Liver (tissue), 9 donors: ENCODE measurements around the gene MITD1. TPM values are rescaled to one million over a fixed set of nuclear protein-coding genes. Genes with fewer than 3 reads are reported as not detected.

ENCODE experiments used
- DNase-seq: peaks from one replicate; pipeline ENCODE4 v3.0.0-alpha.2; 2017; ENCODE audit warnings: low spot score
- H3K27ac ChIP-seq, 2 donors: one replicate each; pipeline ENCODE4 v1.7.0; 2013; ENCODE audit warnings: inconsistent platforms in 2 of 2, low read length in 2 of 2, control low read depth in 1 of 2, low read depth in 1 of 2, mild to moderate bottlenecking in 1 of 2
- H3K27me3 ChIP-seq, 4 donors: one replicate each; pipeline versions ENCODE4 v1.6.1 to v1.7.0; 2013; ENCODE audit warnings: low read length in 3 of 4, inconsistent platforms in 1 of 4, mild to moderate bottlenecking in 1 of 4, moderate library complexity in 1 of 4; ENCODE audit not compliant: control insufficient read depth in 4 of 4, insufficient read depth in 4 of 4
- H3K36me3 ChIP-seq, 4 donors: one replicate each; pipeline versions ENCODE4 v1.6.1 to v1.7.0; 2013; ENCODE audit warnings: low read length in 3 of 4, mild to moderate bottlenecking in 3 of 4, low read depth in 1 of 4, moderate library complexity in 1 of 4; ENCODE audit not compliant: control insufficient read depth in 4 of 4, insufficient read depth in 3 of 4
- H3K4me1 ChIP-seq, 4 donors: one replicate each; pipeline versions ENCODE4 v1.6.1 to v1.7.0; 2013; ENCODE audit warnings: low read length in 3 of 4, mild to moderate bottlenecking in 3 of 4, moderate library complexity in 1 of 4; ENCODE audit not compliant: control insufficient read depth in 4 of 4, insufficient read depth in 4 of 4
- H3K4me3 ChIP-seq, 3 donors: one replicate each; pipeline versions ENCODE4 v1.6.1 to v1.7.0; 2013; ENCODE audit warnings: low read length in 3 of 3, control low read depth in 1 of 3, low read depth in 1 of 3, mild to moderate bottlenecking in 1 of 3
- H3K9ac ChIP-seq, 2 donors: one replicate each; pipeline ENCODE4 v1.7.0; 2013; ENCODE audit warnings: low read length in 2 of 2, mild to moderate bottlenecking in 2 of 2, moderate library complexity in 2 of 2, control low read depth in 1 of 2, low read depth in 1 of 2
- H3K9me3 ChIP-seq, 4 donors: one replicate each; pipeline versions ENCODE4 v1.6.1 to v1.7.0; 2013; ENCODE audit warnings: low read length in 3 of 4; ENCODE audit not compliant: control insufficient read depth in 4 of 4
- EGR1 ChIP-seq, 2 donors: IDR thresholded peaks; 2 replicates each; pipeline ENCODE4 v1.6.1; 2016 to 2018; ENCODE audit warnings: antibody characterized with exemption in 2 of 2, low read depth in 2 of 2
- FOXA1 ChIP-seq: IDR thresholded peaks from 2 replicates; pipeline ENCODE4 v1.6.1; 2016; ENCODE audit warnings: antibody characterized with exemption
- FOXA2 ChIP-seq: IDR thresholded peaks from 2 replicates; pipeline ENCODE4 v1.6.1; 2016; ENCODE audit warnings: antibody characterized with exemption
- GABPA ChIP-seq, 2 donors: IDR thresholded peaks in 1 of 2; conservative IDR thresholded peaks in 1 of 2; 2 replicates each; pipeline ENCODE4 v1.6.1; 2016; ENCODE audit warnings: antibody characterized with exemption in 2 of 2, mild to moderate bottlenecking in 1 of 2, moderate library complexity in 1 of 2
- HNF4A ChIP-seq, 2 donors: conservative IDR thresholded peaks; 2 replicates each; pipeline ENCODE4 v1.6.1; 2016; ENCODE audit warnings: antibody characterized with exemption in 2 of 2, mild to moderate bottlenecking in 2 of 2
- HNF4G ChIP-seq: IDR thresholded peaks from 2 replicates; pipeline ENCODE4 v1.6.1; 2016; ENCODE audit warnings: antibody characterized with exemption
- JUND ChIP-seq, 2 donors: IDR thresholded peaks; 2 replicates each; pipeline ENCODE4 v1.6.1; 2016; ENCODE audit warnings: antibody characterized with exemption in 2 of 2
- NR2F2 ChIP-seq: IDR thresholded peaks from 2 replicates; pipeline ENCODE4 v1.6.1; 2016; ENCODE audit warnings: antibody characterized with exemption
- RAD21 ChIP-seq, 2 donors: IDR thresholded peaks; 2 replicates each; pipeline ENCODE4 v1.6.1; 2016; ENCODE audit warnings: antibody characterized with exemption in 2 of 2, mild to moderate bottlenecking in 2 of 2
- RXRA ChIP-seq, 2 donors: IDR thresholded peaks; 2 replicates each; pipeline ENCODE4 v1.6.1; 2017 to 2018; ENCODE audit warnings: antibody characterized with exemption in 2 of 2, mild to moderate bottlenecking in 1 of 2
- SP1 ChIP-seq: IDR thresholded peaks from 2 replicates; pipeline ENCODE4 v1.6.1; 2018; ENCODE audit warnings: antibody characterized with exemption, mild to moderate bottlenecking
- TAF1 ChIP-seq: conservative IDR thresholded peaks from 2 replicates; pipeline ENCODE4 v1.6.1; 2016; ENCODE audit warnings: antibody characterized with exemption, mild to moderate bottlenecking
- YY1 ChIP-seq: IDR thresholded peaks from 2 replicates; pipeline ENCODE4 v1.6.1; 2016; ENCODE audit warnings: antibody characterized with exemption, mild to moderate bottlenecking
- WGBS: extraction: QIAGEN DNeasy Blood & Tissue Kit; methylation state at CpG from one replicate; pipeline ENCODE4 v1.1.7; 2013; 5-methylcytosine and 5-hydroxymethylcytosine counted together
- polyA plus RNA-seq, 2 donors: library from polyadenylated mRNA; stranded (reverse) in 1 of 2; unstranded in 1 of 2; fragments of 200-250 nt in 1 of 2; fragments of >200 nt in 1 of 2; fragmentation: Nextera tagmentation in 1 of 2; extraction: Ambion mirVana in 1 of 2; gene quantifications; one replicate each; pipeline versions ENCODE4 v1.2.1 to v1.2.3, GENCODE V29; 2013 to 2015
- total RNA-seq, 2 donors: library from RNA; depleted of rRNA; stranded (reverse); fragments of >200 nt; gene quantifications; one replicate each; pipeline ENCODE4 v1.2.3, GENCODE V29; 2014
- TF ChIP-seq, protein P1 (sequence below): IDR thresholded peaks from 2 replicates; pipeline ENCODE4 v1.6.1; 2016; ENCODE audit warnings: antibody characterized with exemption
- TF ChIP-seq, protein P2 (sequence below): IDR thresholded peaks from 2 replicates; pipeline ENCODE4 v1.6.1; 2016; ENCODE audit warnings: antibody characterized with exemption
- TF ChIP-seq, protein P3 (sequence below): fragments of 150-350 bp; IDR thresholded peaks from 2 replicates; pipeline ENCODE4 v1.5.1; 2017; ENCODE audit warnings: improper control_type of control experiment, low read depth, low read length; ENCODE audit not compliant: missing input control
- TF ChIP-seq, protein P4 (sequence below): IDR thresholded peaks from 2 replicates; pipeline ENCODE4 v1.6.1; 2016; ENCODE audit warnings: antibody characterized with exemption, mild to moderate bottlenecking
- TF ChIP-seq, protein P5 (sequence below): IDR thresholded peaks from 2 replicates; pipeline ENCODE4 v1.6.1; 2016; ENCODE audit warnings: antibody characterized with exemption
- donor health status: healthy.
- donor health status: healthy.
- donor health status: healthy.
- donor health status: healthy.
- donor health status: healthy.

MITD1 gene
- total and polyA plus RNA-seq, 4 donors, result 7.8 to 17.5 (median 13.0) TPM

DNA sequence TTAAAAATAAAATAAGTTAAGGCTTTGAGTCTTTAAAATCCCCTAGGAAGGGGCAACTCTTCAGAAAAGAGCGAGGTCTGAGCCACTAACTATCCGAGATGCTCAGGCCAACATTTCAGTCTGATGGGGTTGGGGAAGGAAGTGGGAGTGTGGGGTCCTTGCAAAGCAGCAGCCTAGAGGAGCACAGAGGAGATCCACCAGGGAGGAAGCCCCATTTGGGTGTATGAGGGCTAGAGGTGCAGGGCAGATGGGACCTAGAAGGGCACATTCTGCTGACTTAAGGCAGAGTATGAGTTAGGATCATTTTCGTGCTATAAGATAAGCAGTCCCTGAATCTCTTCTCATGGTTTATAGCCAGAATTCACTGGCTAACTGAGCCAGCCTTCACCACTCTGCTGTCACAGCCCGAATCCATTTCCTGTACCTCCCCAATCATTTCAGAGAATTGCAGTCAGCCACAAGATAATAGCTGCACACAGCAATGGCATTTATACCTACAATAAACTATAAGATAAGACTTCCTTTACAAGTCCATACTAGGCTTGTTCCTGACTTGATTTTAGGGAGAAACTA lies 37.2 kb upstream of the MITD1 start:
- Histone ChIP-seq H3K27ac (no peak overlapping the region), H3K9me3 (no peaks in the 10 kb centered on the region), H3K36me3 (no peaks in the 10 kb centered on the region), H3K9ac (no peak overlapping the region), H3K4me3 (no peak overlapping the region), H3K4me1 (no peaks in the 10 kb centered on the region), H3K27me3 (no peaks in the 10 kb centered on the region)
- 78% methylated on average over 4 of the region's 4 CpGs for WGBS
- TF ChIP-seq GABPA (IDR thresholded peaks at IDR 0.05 in 1 of 2, conservative IDR thresholded peaks at IDR 0.05 in 1 of 2) (no peak), FOXA1 (no peak), SP1 (no peak), YY1 (no peak), HNF4G (no peak), HNF4A (conservative IDR thresholded peaks at IDR 0.05) (no peak), RXRA (IDR thresholded peaks at IDR 0.05) (no peak), JUND (IDR thresholded peaks at IDR 0.05) (no peak), TAF1 (no peak), EGR1 (IDR thresholded peaks at IDR 0.05; ENCODE audit: low read depth in 2 of 2) (no peak), FOXA2 (no peak), NR2F2 (no peak), RAD21 (IDR thresholded peaks at IDR 0.05) (no peak)
- TF ChIP-seq, protein P1, sequence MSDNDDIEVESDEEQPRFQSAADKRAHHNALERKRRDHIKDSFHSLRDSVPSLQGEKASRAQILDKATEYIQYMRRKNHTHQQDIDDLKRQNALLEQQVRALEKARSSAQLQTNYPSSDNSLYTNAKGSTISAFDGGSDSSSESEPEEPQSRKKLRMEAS, result no peak
- TF ChIP-seq, protein P2, sequence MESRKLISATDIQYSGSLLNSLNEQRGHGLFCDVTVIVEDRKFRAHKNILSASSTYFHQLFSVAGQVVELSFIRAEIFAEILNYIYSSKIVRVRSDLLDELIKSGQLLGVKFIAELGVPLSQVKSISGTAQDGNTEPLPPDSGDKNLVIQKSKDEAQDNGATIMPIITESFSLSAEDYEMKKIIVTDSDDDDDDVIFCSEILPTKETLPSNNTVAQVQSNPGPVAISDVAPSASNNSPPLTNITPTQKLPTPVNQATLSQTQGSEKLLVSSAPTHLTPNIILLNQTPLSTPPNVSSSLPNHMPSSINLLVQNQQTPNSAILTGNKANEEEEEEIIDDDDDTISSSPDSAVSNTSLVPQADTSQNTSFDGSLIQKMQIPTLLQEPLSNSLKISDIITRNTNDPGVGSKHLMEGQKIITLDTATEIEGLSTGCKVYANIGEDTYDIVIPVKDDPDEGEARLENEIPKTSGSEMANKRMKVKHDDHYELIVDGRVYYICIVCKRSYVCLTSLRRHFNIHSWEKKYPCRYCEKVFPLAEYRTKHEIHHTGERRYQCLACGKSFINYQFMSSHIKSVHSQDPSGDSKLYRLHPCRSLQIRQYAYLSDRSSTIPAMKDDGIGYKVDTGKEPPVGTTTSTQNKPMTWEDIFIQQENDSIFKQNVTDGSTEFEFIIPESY, result no peak
- TF ChIP-seq, protein P3, sequence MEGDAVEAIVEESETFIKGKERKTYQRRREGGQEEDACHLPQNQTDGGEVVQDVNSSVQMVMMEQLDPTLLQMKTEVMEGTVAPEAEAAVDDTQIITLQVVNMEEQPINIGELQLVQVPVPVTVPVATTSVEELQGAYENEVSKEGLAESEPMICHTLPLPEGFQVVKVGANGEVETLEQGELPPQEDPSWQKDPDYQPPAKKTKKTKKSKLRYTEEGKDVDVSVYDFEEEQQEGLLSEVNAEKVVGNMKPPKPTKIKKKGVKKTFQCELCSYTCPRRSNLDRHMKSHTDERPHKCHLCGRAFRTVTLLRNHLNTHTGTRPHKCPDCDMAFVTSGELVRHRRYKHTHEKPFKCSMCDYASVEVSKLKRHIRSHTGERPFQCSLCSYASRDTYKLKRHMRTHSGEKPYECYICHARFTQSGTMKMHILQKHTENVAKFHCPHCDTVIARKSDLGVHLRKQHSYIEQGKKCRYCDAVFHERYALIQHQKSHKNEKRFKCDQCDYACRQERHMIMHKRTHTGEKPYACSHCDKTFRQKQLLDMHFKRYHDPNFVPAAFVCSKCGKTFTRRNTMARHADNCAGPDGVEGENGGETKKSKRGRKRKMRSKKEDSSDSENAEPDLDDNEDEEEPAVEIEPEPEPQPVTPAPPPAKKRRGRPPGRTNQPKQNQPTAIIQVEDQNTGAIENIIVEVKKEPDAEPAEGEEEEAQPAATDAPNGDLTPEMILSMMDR, result no peak
- TF ChIP-seq, protein P4, sequence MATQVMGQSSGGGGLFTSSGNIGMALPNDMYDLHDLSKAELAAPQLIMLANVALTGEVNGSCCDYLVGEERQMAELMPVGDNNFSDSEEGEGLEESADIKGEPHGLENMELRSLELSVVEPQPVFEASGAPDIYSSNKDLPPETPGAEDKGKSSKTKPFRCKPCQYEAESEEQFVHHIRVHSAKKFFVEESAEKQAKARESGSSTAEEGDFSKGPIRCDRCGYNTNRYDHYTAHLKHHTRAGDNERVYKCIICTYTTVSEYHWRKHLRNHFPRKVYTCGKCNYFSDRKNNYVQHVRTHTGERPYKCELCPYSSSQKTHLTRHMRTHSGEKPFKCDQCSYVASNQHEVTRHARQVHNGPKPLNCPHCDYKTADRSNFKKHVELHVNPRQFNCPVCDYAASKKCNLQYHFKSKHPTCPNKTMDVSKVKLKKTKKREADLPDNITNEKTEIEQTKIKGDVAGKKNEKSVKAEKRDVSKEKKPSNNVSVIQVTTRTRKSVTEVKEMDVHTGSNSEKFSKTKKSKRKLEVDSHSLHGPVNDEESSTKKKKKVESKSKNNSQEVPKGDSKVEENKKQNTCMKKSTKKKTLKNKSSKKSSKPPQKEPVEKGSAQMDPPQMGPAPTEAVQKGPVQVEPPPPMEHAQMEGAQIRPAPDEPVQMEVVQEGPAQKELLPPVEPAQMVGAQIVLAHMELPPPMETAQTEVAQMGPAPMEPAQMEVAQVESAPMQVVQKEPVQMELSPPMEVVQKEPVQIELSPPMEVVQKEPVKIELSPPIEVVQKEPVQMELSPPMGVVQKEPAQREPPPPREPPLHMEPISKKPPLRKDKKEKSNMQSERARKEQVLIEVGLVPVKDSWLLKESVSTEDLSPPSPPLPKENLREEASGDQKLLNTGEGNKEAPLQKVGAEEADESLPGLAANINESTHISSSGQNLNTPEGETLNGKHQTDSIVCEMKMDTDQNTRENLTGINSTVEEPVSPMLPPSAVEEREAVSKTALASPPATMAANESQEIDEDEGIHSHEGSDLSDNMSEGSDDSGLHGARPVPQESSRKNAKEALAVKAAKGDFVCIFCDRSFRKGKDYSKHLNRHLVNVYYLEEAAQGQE, result no peak
- TF ChIP-seq, protein P5, sequence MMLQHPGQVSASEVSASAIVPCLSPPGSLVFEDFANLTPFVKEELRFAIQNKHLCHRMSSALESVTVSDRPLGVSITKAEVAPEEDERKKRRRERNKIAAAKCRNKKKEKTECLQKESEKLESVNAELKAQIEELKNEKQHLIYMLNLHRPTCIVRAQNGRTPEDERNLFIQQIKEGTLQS, result no peak
- DNase-seq, result no peak
